GDM1 (cell line): ENCODE measurements around the gene CFLAR.

Experiments
- DNase-seq: peaks from one replicate; lab custom pipeline; 2025; lab: John Stamatoyannopoulos, UW

Gene CFLAR

DNA sequence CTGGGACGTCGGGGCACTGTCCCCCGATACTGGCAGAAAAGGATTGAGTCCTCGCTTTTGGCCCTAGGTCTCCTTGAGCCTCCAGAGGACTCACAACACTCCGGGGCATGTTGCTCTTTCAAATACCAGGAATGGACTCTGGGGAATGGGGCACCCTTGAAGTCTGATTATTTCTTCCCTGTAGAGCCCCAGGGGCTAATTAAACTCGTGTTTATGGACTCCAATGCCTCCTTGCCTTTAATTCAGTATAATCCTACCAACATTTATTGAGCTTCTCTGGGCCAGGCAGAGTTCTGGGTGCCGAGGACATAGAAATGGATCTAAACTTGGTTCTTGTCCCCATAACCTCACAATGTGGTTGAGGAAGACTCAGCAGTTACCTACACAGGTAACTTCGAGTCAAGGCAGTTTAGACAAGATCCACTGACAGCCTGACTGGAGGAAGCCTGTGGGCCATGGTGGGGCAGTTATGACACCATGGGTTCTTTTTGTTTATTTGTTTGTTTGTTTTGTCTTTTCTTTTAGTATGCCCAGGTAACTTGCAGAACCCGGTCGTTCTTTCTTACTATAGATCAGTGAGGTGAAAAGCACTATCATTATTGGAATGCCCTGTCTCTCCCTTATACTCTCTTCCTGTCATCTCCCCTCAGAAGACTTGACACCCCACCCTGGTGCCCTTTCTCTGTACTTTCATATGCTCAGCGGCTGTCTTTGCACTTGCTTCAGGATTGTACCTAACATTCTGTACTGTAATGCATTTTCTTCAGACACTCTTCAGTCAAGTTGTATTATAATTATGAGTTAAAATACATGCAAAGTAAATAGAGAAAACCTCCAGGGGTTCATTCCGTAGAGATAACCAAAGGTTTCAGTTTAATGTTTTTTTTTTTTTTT lies 3.2 kb downstream of the CFLAR start:
- DNase-seq: no peak

DNA sequence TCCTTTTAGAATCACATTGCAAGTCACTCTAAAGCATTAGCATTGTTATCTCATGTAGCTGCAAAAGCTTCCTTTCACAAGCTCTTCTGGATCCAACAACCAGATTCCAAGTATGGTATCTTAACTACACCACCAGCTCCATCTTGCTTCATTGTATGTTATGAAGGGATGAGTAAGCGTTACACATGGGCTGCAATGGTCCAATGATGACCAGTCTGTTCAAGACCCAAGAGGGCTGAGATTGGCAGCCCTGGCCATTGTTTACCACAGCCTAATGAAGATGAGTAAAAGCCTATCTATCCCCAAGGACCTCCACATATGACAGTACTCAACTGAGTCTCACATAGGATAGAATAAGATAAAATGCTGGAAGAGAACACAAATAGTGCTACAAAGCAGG lies 6.3 kb downstream of the CFLAR start:
- no peak for DNase-seq

DNA sequence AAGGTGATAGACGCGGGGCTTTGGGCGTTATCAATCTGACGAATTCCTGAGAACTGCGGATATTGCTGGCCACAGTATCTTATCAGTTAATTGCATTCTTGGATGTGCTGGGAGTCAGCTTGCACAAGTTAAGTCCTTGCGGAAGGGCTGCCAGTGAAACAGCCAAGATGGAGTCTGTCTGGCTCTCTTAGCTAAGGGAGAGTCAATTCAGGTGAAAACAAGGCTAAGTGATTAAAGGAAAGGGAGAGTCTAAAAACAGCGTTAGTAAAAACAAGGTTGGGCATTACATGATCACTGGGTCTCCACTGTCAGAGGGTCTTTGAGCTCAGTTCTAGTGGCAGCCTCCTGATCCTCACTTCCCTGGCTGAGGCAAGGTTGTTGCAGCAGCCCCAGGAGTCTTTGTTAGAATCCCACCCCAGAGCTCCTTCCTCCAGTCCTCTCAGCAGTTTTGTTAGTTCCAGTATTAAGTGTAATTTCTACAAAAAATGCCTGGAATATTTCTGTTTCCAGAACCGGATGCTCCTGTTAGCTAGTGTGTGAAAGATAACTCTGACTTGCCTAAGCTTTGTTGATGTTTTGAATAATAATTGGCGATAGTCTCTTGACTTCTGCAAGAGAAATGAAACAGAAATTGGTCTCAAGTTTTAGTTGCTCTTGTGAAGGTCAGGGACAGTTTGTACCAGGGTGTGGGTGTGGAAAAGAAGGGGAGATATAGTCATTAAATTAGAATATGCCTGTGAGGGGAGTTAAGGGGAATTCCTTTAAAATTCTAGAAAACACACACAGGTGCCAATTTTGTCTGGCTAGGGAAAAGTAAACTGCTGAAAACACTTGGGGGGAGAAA lies 10.6 kb downstream of the CFLAR start:
- no peak for DNase-seq

DNA sequence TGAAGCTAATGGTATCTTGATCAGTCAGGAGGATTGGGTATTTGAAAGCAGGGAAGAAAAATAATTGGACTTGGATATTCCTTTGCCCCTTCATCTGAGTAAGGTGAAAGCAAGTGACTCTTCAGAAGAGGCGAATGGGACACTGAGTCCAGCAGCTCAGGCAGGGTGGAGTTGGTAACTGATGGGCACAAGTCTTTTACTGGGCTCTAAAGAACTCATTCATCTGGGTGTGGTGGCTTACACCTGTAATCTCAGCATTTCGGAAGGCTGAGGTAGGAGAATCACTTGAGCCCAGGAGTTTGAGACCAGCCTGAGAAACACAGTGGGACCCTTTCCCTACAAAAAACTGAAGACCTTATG lies 11.2 kb downstream of the CFLAR start:
- no peak for DNase-seq

DNA sequence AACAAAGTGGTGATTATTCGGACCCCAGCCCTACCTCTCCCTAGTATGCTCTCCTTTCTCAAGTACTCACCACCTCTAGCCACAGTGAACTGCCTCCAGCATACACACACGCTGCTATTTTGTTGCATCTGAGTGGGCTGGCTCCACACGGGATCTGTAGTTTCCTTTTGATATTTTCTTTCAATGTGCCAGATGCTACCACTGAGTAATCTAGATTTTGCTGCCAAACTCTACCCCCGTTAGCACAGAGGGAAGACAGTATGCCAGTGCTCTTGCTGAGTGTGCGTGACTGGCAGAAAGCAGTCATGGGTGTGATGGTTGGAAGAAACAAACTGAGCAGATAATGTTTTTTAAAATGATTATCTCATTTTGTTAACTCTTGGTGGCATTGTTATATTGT lies 11.6 kb downstream of the CFLAR start:
- no peak for DNase-seq

DNA sequence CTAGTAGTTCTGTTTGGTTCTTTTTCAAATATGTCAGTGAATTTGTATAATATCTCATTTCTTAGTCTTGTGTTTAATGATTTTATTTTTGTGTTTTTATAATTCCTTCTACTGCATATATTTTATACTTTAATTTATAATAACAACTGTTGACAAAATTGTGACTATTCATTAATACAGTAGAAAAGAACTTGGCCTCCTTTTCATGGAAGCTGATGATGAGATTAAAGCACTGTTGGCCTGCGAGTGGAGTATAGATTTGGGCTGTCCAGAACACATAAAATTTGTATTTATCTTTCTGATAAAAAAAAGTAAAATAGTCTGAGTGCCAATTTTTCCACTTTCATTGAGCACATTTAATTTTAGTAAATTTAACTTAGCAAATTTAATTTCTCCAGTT lies 12.1 kb downstream of the CFLAR start:
- DNase-seq: no peak

DNA sequence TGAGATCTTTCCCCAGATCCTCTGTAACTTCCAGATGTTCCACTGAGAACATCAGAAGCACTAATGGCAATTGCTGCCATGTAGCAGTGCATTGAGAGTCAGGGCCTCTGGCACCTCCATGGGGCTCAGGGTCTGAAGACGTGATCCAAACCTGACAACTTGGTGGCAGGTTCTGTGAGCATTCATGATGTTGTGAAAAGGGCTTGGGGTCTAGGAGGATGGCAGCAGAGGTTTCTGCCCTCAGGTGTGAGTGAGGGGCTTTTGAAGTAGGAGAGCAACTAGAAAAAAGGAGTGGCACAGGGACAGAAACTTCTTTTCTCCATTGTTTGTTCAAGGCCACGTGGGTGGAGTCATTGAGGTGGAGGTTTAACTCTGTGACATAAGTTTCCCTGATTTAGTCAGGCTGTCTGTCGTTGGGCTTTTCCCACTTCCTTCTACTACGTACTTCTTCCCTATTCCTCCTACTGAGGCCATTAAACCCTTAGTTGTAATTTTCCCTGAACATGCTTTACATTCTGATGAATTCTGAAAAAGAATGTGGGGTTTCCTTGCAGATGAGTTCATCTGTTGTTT lies 13.1 kb downstream of the CFLAR start:
- DNase-seq: no peak

DNA sequence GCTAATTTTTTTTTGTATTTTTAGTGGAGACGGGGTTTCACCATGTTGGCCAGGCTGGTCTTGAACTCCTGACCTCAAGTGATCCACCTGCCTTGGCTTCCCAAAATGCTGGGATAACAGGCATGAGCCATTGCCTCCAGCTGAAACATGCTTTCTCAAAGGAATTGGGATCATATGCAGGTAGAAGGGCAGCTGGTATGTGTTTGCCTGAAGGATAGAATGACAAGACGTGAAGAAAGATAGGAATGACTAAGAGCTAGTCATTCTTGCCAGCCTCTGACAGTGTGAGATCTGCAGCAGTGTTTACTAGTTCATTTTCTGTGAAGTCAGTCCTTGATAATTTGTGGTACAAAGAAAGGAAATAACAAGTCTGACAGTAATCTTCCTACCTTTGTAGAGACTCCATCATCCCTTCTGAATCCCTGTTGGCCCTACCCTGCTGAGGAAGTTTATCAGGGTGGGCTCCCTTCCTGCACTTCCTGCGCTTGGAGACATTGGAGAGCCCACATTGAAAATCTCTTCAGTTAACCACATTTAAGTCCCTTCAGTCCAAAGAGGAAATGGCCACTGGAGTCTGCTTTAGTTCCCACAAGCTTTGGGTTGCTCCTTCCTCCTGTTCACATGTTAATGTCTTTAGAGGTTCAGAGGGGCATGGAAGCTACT lies 14.7 kb downstream of the CFLAR start:
- peak; percentile 36 for DNase-seq

DNA sequence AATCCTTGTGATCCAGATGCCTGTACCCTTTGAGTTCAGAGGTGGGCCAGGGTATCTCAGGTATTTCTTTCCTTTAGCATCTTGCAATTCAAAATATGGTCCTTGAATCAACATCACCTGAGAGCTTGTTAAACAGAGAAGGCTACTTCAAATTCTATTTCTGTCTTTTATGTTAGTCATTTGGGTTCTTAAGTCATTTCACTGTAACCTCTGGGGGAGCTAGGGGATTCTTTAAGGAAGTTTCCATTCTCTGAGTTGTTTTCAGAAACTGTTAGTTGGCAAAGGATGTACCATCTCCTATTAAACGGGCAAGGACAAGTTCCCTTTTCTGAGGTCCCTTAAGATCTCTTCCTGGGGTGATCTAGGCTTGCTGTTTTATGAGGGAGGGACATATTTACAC lies 16.6 kb downstream of the CFLAR start:
- peak; percentile 23 for DNase-seq

DNA sequence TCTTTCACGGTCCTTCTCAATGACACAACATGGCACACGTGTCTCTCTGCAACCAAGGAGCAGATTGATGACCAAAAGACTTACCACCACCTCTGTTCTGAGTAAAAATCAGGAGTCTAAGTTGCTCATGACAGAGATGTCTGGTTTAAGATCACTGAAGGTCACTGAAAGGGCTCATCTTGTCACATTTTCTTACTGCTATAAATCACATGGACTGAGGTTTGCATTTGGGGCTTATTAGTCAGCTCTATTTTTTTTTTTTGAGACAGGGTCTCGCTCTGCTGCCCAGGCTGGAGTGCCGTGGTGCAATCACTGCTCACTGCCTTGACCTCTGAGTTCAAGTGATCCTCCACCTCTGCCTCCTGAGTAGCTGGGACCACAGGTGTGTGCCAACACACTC lies 19.4 kb downstream of the CFLAR start:
- DNase-seq: no peak

DNA sequence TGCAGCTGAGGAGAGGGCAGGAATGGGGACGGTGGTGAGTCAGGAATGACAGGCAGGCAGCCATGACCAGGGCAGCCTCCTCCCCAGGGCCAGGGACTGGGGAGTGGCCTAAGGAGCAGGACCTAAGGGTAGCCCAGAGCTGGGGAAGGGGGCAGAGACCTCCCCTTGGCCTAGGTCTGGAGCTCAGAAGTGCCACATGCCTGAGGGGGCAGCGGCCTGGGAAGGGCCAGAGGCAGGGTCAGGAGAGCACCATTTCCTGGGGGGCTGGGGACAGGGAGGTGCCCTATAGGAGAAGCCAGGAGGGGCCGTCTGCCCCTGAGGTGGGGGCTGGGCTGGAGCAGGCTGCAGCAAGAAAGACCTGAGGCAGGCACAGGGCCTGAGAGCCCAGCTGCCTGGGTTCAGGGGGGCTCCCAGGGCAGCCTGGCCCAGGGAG lies 20.9 kb downstream of the CFLAR start:
- no peak for DNase-seq

DNA sequence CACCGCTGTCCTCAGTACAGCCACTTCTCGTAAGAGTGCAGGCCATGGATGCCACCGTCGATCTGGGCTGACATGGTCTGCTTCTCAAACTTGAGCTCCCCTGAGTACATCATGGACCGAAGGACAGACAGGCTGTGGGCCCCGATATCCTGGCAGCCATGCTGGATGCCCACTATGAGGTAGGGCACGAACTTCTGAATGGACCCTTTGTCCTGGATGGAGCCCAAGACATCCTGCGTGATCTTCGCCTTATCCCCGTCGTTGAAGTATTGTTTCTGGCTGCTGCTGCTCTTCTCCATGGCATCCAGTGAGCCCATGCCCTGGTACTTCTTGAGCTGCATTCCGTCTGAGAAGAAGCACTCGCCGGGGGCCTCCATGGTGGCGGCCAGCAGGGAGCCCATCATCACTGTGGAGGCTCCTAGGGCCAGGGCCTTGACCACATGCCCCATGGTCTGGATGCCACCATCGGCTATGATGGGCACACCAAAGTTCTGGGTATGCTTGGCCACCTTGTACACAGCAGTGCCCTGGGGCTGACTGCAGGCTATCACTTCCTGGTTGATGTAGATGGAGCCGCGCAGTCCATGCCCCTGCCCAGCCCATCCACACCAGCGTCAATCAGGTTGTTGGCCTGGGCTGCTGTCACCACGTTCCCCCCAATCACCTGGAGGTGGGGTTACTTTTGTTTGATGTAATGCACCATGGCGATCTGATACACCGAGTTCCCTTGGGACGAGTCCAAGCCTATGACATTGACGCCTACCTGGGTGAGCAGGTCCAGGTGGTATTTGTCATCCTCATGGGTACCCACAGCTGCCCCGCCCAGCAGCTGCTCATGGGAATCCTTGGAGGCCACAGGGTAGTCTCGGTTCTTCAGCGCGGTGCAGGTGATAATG lies 21.8 kb downstream of the CFLAR start:
- no peak for DNase-seq

DNA sequence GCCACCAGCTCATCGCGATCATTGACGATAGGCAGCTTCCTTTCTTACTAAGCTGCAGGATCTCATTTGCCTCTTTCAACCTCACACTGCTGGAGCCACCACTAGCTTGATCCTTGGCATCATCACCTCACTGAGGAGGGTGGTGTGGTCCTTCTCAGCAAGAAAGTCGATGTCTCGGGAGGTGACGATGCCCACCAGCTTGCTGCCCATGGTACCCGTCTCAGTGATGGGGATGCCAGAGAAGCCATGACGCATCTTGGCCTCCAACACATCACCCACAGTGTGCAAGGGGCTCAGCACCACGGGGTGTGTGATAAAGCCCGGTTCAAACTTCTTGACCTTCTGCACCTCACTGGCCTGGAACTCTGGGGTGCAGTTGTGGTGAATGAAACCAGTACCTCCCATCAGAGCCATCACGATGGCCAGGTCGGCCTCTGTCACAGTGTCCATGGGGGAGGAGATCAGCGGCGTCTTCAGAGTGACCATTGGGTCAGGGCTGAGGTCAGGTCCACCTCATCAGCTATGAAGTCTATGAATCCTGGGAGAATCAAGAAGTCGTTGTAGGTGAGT lies 22.5 kb downstream of the CFLAR start:
- no peak for DNase-seq

DNA sequence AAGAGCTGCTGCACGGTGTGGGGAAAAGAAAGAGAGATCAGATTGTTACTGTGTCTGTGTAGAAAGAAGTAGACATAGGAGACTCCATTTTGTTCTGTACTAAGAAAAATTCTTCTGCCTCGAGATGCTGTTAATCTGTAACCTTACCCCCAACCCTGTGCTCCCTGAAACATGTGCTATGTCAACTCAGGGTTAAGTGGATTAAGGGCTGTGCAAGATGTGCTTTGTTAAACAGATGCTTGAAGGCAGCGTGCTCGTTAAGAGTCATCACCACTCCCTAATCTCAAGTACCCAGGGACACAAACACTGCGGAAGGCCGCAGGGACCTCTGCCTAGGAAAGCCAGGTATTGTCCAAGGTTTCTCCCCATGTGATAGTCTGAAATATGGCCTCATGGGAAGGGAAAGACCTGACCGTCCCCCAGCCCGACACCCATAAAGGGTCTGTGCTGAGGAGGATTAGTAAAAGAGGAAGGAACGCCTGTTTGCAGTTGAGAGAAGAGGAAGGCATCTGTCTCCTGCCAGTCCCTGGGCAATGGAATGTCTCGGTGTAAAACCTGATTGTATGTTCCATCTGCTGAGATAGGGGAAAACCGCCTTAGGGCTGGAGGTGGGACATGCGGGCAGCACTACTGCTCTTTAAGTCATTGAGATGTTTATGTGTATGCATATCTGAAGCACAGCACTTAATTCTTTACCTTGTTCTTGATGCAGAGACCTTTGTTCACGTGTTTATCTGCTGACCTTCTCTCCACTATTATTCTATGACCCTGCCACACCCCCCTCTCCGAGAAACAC lies 23.2 kb downstream of the CFLAR start:
- peak; percentile 17 for DNase-seq

DNA sequence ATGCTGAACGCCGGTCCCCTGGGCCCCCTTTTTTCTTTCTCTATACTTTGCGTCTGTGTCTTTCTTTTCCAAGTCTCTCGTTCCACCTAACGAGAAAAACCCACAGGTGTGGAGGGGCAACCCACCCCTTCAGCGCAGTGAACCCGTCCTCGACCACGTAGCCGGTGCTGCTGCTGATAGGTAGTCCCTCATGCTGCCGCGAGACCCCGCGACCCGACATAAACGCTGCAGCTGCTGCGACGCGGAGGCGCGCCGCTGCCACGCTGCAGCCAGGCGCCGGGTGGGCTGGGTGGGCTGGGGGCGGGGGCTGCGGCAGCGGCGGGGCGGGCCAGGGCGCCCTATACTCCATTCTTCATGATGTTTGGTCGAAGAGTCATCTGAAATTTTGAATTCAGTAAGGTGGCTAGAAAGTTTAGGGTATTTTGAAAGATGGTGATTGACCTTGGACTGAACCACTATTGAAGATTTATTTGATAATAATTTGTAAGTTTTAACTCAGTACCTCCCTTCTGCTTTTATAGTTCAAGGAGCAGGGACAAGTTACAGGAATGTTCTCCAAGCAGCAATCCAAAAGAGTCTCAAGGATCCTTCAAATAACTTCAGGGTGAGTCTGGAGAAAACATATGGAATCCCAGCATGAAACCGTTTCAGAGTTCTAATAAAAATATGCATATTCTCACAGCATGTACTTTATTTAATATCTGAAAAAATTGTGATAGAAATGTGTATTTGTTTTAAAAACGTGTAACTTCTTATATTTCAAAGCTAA lies 24.1 kb downstream of the CFLAR start:
- no peak for DNase-seq

DNA sequence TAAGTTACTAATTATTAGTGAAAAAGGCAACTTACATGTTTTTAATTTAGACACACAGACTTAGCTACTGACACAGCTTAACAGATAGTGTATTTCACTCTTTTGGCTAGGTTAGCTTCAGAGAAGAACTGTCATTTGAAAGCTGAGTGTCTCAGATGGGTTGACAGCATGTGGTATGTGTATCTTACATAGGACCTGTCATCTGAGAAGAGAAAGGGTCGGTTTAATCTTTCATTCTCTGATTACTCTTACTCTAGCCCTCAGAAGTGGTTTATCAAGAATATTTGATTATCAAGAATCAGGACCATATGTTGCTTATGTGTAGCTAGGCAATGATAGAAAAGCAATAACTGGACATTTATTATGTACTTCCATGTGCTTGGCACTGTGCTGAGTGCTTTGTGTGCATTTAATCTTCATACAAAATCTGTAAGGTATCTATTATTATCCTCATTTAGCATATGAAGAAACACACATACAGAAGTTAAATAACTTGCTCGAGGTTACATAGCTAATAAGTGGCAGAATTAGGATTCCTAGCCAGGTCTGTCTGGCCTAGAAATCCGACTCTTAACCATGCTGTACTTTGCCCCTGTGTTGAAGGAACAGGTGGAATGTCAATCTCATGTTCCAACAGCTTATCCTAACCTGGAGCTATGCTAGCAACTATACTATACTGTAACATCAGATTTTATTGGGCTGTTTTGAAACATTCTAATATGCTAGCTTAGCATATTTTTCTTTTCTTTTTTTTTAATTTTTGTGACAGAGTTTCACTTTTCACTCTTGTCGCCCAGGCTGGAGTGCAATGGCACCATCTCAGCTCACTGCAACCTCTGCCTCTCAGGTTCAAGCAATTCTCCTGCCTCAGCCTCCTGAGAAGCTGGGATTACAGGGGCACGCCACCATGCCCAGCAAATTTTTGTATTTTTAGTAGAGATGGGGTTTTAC lies 28.4 kb downstream of the CFLAR start:
- no peak for DNase-seq

DNA sequence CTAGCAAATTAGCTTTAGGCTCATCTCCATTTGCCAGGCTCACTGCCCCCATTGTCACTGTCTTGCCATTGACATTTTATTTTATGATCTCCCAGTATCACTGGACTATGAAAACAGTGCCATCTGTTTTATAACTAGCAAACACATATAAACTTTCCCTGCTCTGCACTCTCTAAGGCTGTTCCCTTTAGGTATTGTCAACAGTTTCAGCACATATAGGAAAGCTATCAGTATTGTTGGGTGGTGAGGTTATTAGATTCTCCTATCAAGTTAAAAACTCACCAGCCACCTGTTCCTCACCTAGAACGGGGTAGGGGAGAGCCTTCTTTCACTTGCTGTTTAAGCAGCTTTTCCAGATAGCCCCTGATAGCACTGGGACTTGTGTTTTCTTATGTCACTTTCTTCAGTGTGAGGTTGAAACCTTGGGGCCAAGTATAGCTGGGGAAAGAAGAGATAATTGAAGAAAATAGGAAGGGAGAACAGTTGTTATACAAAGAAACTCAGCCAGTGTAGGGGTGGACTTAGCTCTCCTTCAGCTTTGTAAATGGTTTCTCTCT lies 32.5 kb downstream of the CFLAR start:
- no peak for DNase-seq
